HEK293T (cell line): ENCODE data around the gene FCRL6.

Experiments
- CTBP1 ChIP-seq: fragments of 450-650 bp; IDR thresholded peaks from 2 replicates; pipeline ENCODE4 v1.6.1; 2016; ENCODE audit warnings: borderline replicate concordance
- ELF4 ChIP-seq: fragments of 450-650 bp; IDR thresholded peaks from 2 replicates; pipeline ENCODE4 v1.6.1; 2017; ENCODE audit warnings: antibody characterized with exemption
- FOXK2 ChIP-seq: fragments of 450-650 bp; IDR thresholded peaks from 2 replicates; pipeline ENCODE4 v1.6.1; 2016; ENCODE audit warnings: mild to moderate bottlenecking
- FOXM1 ChIP-seq: fragments of 450-650 bp; IDR thresholded peaks from 2 replicates; pipeline ENCODE4 v1.6.1; 2017; ENCODE audit warnings: mild to moderate bottlenecking, borderline replicate concordance
- L3MBTL2 ChIP-seq: fragments of 450-650 bp; conservative IDR thresholded peaks from 2 replicates; pipeline ENCODE4 v1.6.1; 2016; ENCODE audit warnings: mild to moderate bottlenecking
- NFRKB ChIP-seq: fragments of 450-650 bp; IDR thresholded peaks from 2 replicates; pipeline ENCODE4 v1.6.1; 2016; ENCODE audit warnings: mild to moderate bottlenecking, moderate library complexity
- SUZ12 ChIP-seq: fragments of 450-650 bp; IDR thresholded peaks from 2 replicates; pipeline ENCODE4 v1.6.1; 2016; ENCODE audit warnings: mild to moderate bottlenecking
- ZNF384 ChIP-seq: fragments of 450-650 bp; IDR thresholded peaks from 2 replicates; pipeline ENCODE4 v1.6.1; 2016

DNA sequence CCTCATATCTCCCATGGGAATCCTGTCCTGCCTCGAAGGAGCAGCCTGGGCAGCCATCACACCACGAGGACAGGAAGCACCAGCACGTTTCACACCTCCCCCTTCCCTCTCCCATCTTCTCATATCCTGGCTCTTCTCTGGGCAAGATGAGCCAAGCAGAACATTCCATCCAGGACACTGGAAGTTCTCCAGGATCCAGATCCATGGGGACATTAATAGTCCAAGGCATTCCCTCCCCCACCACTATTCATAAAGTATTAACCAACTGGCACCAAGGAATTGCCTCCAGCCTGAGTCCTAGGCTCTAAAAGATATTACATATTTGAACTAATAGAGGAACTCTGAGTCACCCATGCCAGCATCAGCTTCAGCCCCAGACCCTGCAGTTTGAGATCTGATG lies 33.2 kb downstream of the FCRL6 start:
- TF ChIP-seq ZNF384 (no peak), CTBP1 (no peak), FOXK2 (no peak), ELF4 (no peak), SUZ12 (no peak), L3MBTL2 (no peak), FOXM1 (no peak), NFRKB (no peak)
